ENCODE data around the gene TMEM272.

The TMEM272 gene

DNA sequence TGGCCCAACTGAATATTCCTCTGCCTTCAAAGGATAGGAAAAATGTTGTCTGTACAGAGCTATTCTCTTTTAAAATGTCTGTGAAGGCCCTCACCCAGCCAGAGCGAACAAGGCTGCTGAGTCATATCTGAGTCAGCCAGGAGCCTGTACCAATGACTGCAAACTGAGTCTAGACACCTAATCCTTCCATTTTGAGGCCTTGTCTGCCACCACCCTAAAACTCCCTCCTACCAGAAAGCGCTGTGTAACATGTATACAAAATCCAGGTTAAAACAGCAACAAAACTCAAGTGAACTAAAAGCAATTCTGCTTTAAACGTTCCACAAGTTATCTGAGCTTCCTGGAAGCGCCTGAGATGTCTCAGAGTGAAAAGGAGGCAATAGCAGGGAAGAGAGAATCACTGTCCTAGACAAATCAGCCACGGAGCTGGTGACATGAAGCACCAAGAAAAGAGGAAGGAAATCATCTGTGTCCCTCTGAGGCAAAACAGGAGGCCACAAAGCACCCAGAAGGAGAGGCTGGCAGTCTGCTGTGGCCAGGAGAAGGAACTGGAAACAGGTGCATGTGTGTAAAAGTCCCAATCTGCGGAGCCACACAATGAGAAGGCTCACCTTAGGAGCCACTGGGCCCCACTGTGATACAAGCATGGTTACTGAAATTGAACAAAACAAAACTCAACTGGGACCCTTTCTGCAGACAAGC is 51.3 kb downstream of the TMEM272 start:
- no peak overlapping the region for H3K4me3 ChIP-seq (ENCODE audit: low read depth, low read length)

DNA sequence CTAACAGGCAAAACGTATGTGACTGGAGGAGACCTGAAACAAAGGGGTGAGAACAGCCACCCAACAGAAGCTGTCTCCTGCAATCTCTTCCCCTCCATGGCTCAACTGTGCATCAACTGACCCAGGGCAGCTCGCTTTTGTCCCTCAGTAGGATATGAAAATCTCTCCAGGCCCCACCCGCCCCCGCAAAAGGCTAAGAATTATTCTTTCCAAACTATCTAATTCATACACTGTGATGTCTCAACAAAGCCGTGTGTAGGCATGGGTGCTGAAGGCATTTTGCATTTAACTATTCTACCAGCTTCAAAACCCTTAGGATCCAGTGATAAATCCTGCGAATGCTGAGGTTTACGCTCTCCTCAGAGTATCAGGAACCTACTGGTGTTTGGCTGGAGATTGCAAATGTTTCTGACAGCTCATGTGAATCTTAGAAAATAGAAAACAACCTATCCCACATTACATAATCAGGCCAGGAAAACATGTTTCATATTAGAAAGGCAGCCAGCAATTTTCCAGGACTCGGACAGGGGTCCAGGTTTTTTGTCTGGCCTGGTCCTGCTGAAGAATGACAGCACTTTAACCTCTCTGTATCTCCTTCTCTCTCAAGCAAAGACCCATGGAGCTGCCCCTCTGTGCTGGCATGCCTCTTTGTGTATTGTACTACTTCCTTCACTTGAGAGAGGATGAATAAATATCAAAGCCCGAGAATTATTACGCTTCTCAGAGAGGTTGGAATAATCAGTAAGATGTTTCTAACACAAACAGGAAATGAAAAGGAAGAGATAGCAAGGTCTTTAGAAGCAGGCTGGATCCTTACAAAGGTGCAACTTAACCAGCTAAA is 58.3 kb downstream of the TMEM272 start:
- H3K4me3 ChIP-seq (ENCODE audit: low read depth, low read length) = no peak overlapping the region
- no peak for DNase-seq (ENCODE audit: low read depth)

More for the DNA sequence above, 51.3 kb downstream of the TMEM272 start:
- DNase-seq (ENCODE audit: low read depth) = peak; percentile 59

DNA sequence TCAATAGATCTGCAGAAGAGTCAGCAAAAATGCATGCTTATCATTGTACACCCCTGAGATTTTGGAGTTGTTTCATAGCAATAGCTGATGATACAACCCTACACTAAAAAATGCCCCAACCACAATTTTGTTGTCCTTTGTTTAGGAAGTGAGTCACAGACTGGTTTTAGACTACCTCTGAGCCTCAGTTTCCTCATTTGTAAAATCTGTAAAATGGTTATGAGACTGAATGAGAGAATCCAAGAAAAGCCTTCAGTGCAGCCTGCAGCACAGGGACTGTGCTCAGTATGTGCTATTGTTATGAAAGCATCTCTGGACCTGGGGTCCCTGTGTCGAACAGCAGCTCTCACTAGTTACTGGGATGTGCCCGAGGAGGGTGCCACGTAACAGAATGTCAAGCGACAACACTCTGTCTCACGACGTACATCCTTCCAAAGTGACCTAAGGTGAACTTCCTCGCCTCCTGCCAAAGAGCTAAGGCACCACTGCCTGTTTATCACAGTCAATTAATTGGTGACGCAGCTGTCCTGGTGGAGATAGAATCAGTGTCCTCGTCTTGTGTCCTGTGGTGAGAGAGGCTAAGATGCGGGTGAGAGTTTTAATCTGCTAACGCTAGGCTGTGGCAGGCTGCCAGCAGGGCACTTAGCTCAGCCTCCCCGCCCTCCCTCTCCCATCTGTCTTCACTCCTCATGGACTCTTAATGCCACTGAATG is 59.1 kb downstream of the TMEM272 start:
- no peak overlapping the region for H3K4me3 ChIP-seq (ENCODE audit: low read depth, low read length)
- DNase-seq (ENCODE audit: low read depth) = no peak

DNA sequence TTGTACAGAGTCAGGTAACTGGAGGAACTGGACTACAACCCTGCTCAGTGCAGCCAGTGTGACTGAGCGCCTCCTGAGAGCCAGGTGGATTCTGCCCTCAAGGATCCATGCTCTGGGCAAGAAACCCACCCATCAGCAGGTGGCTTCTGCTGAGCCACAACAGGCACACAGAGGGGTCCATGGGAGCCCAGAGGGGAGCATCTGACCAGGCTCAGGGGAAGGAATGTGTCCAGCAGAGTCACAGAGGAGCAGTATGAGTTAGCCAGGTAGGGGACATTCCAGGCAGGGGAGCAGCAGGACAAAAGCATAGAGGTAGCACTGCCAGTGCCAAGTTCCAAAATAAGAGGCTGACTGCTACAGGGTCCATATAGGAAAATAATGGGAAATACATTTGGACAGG is 60.9 kb downstream of the TMEM272 start:
- no peak for DNase-seq (ENCODE audit: low read depth)
- no peak overlapping the region for H3K4me3 ChIP-seq (ENCODE audit: low read depth, low read length)

DNA sequence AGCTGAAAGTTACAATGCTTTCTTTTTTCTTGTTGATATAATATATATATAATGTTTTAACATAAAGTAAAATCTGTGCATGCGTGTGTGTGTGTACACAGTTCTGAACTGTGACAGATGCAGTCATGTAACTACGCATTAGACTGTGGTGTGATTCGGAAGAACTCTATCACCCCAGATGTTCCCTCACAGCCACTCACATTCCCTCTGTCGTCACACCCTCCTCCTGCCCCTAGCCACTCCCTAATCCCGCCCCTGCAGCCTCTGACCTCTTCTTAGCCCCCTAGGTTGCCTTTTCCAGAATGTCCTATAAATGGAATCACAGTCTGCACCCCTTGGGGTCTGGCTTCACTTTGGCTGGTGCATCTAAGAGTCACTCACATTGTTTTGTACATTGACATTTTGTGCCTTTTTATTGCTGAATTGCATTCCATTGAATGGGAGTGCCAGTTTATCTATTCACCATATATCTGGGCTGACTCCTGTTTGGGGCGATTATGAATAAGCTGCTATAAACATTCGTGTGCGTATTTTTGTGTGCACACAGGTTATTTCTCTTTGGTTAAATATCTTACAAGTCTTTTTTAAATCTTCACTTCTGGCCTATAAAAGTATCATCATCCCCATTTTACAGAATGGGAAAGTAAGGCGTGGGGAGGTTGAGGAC is 61.4 kb downstream of the TMEM272 start:
- H3K4me3 ChIP-seq (ENCODE audit: low read depth, low read length) = no peak overlapping the region
- DNase-seq (ENCODE audit: low read depth) = no peak

DNA sequence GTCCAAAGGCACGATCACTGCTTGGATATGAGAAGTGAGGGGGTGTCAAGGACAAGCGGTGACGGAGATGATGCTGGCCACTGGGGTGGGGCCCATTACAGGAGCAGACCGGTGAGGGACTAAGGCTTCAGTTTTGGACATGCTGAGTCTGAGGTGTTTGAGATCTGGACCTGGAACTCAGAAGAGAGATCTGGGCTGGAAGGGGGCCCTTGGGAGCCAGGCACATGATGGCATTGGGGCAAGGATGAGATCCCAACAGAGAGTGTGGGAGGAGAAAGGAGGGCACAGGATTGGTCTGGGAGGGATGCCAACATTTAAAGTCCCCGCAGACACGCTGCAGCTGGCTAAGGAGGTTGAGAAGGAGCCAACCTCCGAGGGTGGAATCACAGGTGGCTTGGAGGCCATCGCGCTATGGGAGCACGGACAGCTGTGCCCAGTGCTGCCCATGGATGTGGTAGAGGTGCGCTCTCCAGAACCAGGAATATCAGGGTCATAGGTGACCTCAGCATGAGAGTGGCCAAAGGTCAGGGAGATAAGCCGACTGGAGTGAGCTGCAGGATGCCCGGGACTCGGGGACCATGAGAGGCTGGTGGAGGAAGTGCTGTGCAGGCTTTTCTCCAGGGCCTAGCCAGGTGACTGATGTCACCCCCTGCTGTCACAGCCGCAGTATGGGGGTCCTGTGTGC is 62.8 kb downstream of the TMEM272 start:
- H3K4me3 ChIP-seq (ENCODE audit: low read depth, low read length) = no peak overlapping the region
- no peak for DNase-seq (ENCODE audit: low read depth)

DNA sequence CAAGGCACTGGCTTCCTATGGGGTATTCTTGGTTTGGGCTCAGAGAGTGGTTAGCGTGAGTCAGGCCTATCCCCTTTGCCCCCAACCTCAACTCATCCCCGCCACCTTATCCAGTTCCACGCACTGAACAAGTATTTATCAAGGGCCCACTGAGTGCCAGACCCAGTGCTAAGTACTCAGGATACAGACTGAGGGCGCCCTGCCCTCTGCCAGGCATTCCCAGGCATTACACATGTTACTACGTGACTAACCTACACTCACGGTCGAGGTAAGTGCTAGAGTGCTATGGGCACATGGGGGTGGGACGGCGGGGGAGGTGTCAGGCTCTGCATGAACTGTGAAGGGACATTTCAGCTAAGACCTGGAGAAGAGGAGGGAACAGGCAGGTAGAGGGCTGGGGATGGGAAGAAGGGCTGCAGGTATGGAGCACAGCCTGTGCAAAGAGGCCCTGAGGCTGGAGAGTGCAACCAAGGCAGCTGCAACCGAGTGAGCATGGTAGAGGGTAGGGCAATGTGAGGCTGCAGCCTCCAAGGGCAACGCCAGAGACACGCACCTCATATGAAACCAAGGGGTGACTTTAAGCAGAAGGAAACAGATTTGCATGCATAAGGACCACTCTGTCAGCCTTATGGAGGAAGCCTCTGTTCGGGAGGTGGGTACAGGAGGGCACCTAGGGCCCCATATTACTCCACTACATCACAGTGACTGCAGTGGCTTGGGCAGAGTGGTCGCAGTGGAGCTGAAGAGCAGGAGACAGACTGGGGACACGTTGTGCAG is 63.5 kb downstream of the TMEM272 start:
- DNase-seq (ENCODE audit: low read depth) = no peak
- H3K4me3 ChIP-seq (ENCODE audit: low read depth, low read length) = no peak overlapping the region

DNA sequence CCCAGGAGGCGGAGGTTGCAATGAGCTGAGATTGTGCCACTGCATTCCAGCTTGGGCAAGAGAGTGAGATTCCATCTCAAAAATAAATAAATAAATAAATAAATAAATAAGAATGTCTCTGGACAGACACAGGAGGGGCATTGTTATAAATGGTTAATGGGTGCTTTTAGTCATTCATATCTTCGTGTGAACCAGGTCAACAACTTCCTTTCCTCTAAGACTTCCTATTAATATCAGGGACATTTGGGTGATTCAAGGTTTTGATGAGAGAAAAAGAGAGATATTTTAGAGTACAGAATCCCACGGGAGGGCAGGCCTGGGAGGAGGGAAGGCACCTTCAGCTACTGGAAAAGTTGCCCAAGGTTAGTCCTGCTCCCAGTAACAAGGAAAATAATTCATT is 64.9 kb downstream of the TMEM272 start:
- no peak for DNase-seq (ENCODE audit: low read depth)

DNA sequence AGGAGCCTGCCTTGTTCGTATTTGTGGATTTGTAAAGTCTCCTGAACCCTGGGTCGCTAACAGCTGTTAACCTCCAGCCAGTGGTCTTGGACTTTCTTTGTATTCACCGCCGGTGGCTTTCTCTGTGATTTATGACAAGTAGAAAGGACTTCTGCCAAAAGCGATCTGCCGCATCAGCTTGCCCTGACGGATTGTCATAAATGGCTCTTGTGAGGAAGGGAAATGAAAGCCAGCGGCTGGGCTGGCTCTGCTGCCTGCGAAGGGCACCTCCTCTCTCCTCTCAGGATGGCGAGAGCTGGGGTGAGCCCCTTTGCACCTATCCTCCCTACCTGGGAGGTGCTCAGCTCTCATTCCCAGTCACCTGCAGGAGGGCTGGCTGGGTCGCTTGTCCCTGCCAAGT is 66.6 kb downstream of the TMEM272 start:
- H3K4me3 ChIP-seq (ENCODE audit: low read depth, low read length) = no peak overlapping the region
- no peak for DNase-seq (ENCODE audit: low read depth)

More for the DNA sequence above, 64.9 kb downstream of the TMEM272 start:
- no peak overlapping the region for H3K4me3 ChIP-seq (ENCODE audit: low read depth, low read length)

DNA sequence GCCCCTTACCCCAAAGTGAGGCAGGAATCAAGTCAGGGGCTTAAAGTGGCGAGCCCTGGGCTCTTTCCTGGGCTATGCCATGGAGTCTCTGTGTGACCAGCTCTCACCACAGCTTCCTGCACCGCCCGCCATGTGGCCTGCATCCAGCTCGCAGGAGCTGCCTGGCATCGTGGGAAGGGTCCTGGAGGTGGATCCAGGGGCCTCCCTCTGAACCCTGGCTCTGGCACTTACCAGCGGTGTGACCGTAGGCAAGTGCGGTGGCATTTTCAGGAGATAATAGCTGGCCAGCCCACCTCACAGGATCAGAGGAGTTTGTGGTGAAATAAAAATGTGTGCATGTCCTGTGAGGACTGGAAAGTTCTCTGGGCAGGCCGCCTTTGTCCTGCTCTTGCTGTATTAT is 67.1 kb downstream of the TMEM272 start:
- no peak overlapping the region for H3K4me3 ChIP-seq (ENCODE audit: low read depth, low read length)
- no peak for DNase-seq (ENCODE audit: low read depth)

DNA sequence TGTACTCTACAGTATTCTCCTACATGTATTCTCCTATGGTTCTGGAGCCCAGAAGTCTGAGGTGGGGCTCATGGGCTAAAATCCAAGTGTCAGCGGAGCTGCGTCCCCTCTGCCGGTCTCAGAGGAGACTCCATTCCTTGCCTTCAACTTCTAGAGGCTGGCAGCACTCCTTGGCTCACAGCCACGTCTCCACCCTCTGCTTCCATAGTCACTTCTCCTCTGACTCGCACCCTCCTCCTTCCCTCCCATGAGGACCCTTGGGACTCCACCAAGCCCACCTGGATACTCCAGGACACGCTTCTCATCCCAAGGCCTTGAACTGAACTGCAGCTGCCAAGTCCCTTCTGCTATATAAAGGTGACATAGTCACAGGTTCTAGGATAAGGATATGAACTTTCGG is 68.8 kb downstream of the TMEM272 start:
- H3K4me3 ChIP-seq (ENCODE audit: low read depth, low read length) = no peak overlapping the region
- no peak for DNase-seq (ENCODE audit: low read depth)

DNA sequence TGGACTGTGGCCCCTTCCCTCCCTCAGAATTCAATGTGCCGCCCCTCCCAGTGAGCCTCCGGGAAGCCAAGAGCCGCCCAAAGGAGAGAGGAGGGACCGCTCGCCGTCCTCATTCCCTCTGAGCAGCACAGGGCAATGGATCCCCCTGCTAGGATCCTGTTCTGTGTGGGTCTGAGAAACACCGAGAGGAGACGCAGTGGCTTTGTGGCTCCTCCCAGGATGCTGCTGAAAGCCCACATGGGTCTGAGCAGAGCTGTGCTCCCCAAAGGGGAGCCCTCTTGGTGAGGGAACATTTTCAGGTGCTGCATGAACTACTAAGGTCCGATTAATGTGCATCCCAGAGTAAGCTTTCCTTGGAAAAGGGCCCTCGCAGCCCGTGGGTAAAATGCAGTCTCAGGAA is 71.5 kb downstream of the TMEM272 start:
- no peak overlapping the region for H3K4me3 ChIP-seq (ENCODE audit: low read depth, low read length)
- DNase-seq (ENCODE audit: low read depth) = no peak

DNA sequence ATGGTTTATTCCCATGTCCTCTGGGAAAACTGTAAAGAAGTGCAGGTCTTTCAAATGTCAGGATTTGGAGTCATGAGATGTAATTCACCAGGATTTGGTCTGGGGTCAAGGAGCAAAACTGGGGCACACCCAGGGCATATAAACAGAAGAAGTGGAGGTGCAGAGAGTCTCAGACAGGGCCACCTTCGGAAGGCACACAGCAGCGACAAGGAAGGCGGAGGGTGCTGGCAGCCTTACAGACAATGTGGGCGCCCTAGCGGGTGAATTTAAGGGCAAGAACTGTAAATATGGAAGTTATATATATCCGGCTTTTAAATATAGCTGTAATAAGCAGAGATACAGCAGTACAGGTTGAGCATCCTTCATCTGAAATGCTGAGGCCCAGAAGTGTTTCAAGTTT is 72.2 kb downstream of the TMEM272 start:
- H3K4me3 ChIP-seq (ENCODE audit: low read depth, low read length) = no peak overlapping the region
- no peak for DNase-seq (ENCODE audit: low read depth)

DNA sequence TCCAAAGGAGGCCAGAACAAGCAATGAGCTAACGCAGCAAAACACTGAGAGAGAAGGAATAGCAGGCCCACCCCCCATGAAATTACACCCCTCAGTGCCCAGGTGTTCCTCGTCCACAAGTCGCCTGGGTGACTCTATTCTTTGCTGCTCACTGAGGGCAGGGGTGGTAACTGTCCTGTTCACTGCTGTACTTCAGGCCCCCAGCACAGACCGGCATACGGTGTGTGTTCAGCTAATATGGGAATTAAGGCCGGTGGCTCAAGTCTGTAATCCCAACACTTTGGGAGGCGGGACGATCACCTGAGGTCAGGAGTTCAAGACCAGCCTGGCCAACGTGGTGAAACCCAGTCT is 72.9 kb downstream of the TMEM272 start:
- no peak for DNase-seq (ENCODE audit: low read depth)
- no peak overlapping the region for H3K4me3 ChIP-seq (ENCODE audit: low read depth, low read length)

DNA sequence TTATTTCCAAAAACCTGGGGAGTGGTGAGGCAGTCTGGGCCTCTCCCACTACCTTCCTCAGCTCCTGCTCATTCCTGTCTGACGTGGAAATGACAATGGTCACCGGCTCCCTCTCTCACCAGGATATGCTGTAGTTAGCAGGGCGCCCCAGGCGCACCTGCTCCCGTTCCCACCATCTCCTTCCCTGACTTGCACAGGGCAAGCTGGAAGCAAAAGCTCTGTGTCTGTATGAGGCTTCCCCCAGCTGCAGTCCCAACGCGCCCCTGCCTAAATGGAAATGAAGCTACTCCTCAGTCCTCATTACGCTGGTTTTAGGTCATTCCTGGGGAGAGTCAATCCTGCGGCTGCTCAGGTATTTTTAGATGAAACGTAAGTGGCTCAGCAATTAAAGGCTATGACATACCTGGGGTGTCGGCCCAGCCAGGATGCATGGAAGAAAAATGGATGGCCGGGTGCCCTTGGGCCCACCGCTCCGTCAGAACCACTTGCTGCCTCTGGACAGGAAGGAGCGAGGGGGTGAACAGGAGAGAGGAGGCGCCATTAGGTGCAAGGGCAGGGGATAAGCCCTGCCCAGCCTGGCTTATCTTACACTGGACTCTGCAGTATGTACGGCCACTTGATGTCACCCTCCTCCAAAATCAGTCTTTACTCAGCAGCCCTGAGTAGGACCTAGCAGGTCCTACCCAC is 73.4 kb downstream of the TMEM272 start:
- H3K4me3 ChIP-seq (ENCODE audit: low read depth, low read length) = no peak overlapping the region
- no peak for DNase-seq (ENCODE audit: low read depth)

DNA sequence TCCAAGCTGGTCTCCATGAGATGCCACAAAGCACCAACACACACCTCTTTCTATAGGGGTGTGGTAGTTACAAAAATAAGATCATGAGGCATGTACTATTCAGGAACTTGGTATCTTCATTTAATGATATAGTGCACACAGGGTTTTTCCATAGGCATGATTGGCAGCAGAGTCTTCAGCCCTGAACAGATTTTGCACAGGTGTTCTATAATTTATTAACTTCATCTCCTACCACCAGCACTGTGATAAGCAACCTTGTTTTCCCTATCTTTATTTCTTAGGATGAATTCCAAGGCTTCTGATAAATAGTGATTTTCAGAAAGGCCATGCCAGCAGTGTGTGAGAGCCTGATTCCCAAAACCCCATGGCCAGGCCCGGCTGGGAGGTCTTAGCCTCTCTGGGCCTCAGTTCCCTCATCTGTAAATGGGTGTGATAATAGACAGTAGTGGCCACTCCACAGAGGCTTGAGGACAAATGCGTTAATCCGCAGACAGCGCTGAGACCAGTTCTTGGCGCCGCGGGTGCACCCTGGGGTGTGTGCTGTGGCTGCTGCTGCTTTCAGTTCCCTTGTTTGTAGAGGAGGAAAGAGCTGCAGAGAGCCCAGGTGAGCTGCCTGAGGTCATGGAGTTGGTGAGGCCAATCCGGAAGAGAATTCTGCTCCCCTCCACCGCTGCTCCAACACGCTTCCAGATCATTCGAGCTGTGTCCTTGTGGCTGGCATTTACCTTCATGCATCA is 74.1 kb downstream of the TMEM272 start:
- no peak overlapping the region for H3K4me3 ChIP-seq (ENCODE audit: low read depth, low read length)
- DNase-seq (ENCODE audit: low read depth) = no peak

DNA sequence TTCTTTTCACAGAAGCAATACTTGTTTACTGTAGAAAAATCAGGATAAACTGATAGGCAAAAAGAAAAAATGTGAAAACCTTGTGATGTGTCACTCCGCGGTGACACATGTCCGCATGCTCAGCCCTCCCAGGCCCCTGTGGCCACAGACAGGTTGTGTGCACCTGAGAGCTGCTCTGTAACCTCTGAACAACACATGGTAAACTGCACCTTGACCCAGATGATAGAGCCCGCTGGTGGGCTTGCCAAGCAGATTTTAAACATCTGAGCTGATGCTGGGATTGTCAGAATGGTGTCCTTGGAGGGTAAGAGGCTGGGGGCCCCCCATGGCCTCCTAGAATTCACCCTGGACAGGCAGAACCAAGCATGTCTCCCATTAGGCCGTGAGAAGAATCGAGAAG is 74.8 kb downstream of the TMEM272 start:
- no peak for DNase-seq (ENCODE audit: low read depth)
- no peak overlapping the region for H3K4me3 ChIP-seq (ENCODE audit: low read depth, low read length)

All from skeletal muscle cell (primary cell).